Transverse colon (tissue), 4 donors: Measurements from ENCODE around the gene TNFRSF18. TPM values are rescaled to one million over a fixed set of nuclear protein-coding genes. Genes with fewer than 3 reads are reported as not detected.

Source experiments
- DNase-seq: peaks from one replicate; pipeline ENCODE4 v3.0.0-alpha.2; 2019
- H3K27ac ChIP-seq, 4 donors: fragments of 200-600 bp; sonication (generic); 2 replicates each; pipeline ENCODE4 v1.5.1; 2016 to 2018; ENCODE audit warnings: inconsistent platforms in 4 of 4
- H3K27me3 ChIP-seq: fragments of 200-600 bp; sonication (generic); 2 replicates; pipeline ENCODE4 v1.5.1; 2017; ENCODE audit warnings: inconsistent platforms
- H3K36me3 ChIP-seq, 4 donors: fragments of 200-600 bp; sonication (generic); 2 replicates each; pipeline ENCODE4 v1.5.1; 2017 to 2019; ENCODE audit warnings: inconsistent platforms in 4 of 4
- H3K4me1 ChIP-seq, 4 donors: fragments of 200-600 bp; sonication (generic); 2 replicates each; pipeline ENCODE4 v1.5.1; 2017 to 2020; ENCODE audit warnings: inconsistent platforms in 4 of 4
- H3K4me3 ChIP-seq, 4 donors: fragments of 200-600 bp; sonication (generic); 1 replicate in 1 of 4; 2 replicates in 3 of 4; pipeline versions ENCODE4 v1.5.1 to v1.6.1; 2017 to 2019; ENCODE audit warnings: inconsistent platforms in 4 of 4
- H3K9me3 ChIP-seq, 2 donors: fragments of 200-600 bp; sonication (generic); 2 replicates each; pipeline ENCODE4 v1.5.1; 2017 to 2019; ENCODE audit warnings: inconsistent platforms in 2 of 2
- EP300 ChIP-seq: sonication (generic); formaldehyde crosslinking; IDR thresholded peaks from one replicate; pipeline ENCODE4 v1.6.1; 2017; ENCODE audit warnings: antibody characterized with exemption, low read depth
- POLR2A ChIP-seq: fragments of 450-650 bp; IDR thresholded peaks from one replicate; pipeline ENCODE4 v1.6.1; 2016; ENCODE audit warnings: antibody characterized with exemption, mild to moderate bottlenecking, moderate library complexity
- POLR2AphosphoS5 ChIP-seq, 3 donors: sonication (generic); formaldehyde crosslinking; IDR thresholded peaks; one replicate each; pipeline ENCODE4 v1.6.1; 2016; ENCODE audit warnings: antibody characterized with exemption in 3 of 3
- whole genome bisulfite sequencing, 2 donors: methylation state at CpG; one replicate each; pipeline ENCODE4 v1.1.5; 2018; ENCODE audit warnings: low coverage in 1 of 2; 5-methylcytosine and 5-hydroxymethylcytosine counted together
- in situ Hi-C, 4 donors: fragments of 200-750 bp; cut with MboI; loops; one replicate each; pipeline versions ENCODE4 v1.15.0 to v1.15.1; 2017; ENCODE audit warnings: low sequenced_read_pairs in 3 of 4, low pct_ligation_motif_present in 1 of 4, low pct_unique_long_range_greater_than_20kb in 1 of 4
- intact Hi-C: fragments of 100-400 bp; cut with DNase I; formaldehyde crosslinking; loops from one replicate; pipeline ENCODE4 v1.15.1; 2023; ENCODE audit warnings: low total_unique reads
- total RNA-seq, 4 donors: library from RNA; depleted of rRNA; stranded (reverse); fragments of >200 nt; gene quantifications; one replicate each; pipeline ENCODE4 v1.1.0, GENCODE V29; 2016
- TF ChIP-seq, protein P1 (sequence below), 5 experiments: fragments of 200-600 bp in 3 of 5; fragments of 450-650 bp in 2 of 5; sonication (generic) in 3 of 5; IDR thresholded peaks; 1 replicate in 2 of 5; 2 replicates in 3 of 5; pipeline ENCODE4 v1.5.1; 2016 to 2017; ENCODE audit warnings: antibody characterized with exemption in 5 of 5, inconsistent platforms in 3 of 5, mild to moderate bottlenecking in 2 of 5, moderate library complexity in 1 of 5

Gene TNFRSF18
- total RNA-seq, 4 donors from 2014 or later: 3.3 to 7.9 TPM; not detected in 2

DNA sequence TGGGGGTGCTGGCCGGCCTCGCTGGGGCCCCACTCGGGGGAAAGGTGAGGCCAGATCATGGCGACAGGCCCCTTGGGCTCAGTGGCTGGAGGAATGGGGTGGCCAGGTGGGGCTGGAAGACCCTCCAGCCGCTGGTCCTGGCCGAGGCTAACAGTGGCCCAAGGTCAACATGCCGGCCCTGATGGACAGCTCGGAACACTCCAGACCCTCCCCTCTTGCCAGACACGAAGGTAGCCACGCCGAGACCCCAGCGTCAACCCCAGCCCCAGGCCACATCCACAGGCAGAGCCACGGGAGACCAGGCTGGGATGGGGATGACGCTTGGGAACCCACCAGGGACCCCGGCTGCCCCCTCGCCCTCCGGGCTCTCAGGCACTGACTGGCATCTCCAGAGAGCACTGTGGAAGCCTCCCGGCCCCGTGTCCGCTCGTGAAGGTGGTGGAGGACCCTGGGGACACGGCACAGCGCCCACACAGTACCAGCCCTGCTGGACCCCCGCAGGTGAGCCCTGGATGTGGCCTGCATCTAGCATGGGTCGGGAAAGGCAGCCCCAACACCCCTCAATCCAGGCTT, 41.0 kb upstream of the TNFRSF18 start:
- H3K36me3 ChIP-seq: no peaks in the 10 kb centered on the region
- TF ChIP-seq POLR2A: no peak
- TF ChIP-seq, protein P1, sequence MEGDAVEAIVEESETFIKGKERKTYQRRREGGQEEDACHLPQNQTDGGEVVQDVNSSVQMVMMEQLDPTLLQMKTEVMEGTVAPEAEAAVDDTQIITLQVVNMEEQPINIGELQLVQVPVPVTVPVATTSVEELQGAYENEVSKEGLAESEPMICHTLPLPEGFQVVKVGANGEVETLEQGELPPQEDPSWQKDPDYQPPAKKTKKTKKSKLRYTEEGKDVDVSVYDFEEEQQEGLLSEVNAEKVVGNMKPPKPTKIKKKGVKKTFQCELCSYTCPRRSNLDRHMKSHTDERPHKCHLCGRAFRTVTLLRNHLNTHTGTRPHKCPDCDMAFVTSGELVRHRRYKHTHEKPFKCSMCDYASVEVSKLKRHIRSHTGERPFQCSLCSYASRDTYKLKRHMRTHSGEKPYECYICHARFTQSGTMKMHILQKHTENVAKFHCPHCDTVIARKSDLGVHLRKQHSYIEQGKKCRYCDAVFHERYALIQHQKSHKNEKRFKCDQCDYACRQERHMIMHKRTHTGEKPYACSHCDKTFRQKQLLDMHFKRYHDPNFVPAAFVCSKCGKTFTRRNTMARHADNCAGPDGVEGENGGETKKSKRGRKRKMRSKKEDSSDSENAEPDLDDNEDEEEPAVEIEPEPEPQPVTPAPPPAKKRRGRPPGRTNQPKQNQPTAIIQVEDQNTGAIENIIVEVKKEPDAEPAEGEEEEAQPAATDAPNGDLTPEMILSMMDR (IDR thresholded peaks at IDR 0.05): no peak
- TF ChIP-seq POLR2AphosphoS5 (IDR thresholded peaks at IDR 0.05): no peak
- no peak overlapping the region for H3K27ac ChIP-seq
- in situ Hi-C loops (no loop called here), intact Hi-C loops (no loop called here)
- H3K9me3 ChIP-seq: no peaks in the 10 kb centered on the region
- peaks cover 32% of the 10 kb centered on the region for H3K27me3 ChIP-seq
- H3K4me3 ChIP-seq: no peak overlapping the region
- peaks cover 6 to 23% (median 11%) of the 10 kb centered on the region in 4 donors for H3K4me1 ChIP-seq
- 65% methylated on average over 18 of the region's 25 CpGs; no CpG with 5 or more reads in 1 of the 2 donors for WGBS, 2 donors
- DNase-seq: no peak

DNA sequence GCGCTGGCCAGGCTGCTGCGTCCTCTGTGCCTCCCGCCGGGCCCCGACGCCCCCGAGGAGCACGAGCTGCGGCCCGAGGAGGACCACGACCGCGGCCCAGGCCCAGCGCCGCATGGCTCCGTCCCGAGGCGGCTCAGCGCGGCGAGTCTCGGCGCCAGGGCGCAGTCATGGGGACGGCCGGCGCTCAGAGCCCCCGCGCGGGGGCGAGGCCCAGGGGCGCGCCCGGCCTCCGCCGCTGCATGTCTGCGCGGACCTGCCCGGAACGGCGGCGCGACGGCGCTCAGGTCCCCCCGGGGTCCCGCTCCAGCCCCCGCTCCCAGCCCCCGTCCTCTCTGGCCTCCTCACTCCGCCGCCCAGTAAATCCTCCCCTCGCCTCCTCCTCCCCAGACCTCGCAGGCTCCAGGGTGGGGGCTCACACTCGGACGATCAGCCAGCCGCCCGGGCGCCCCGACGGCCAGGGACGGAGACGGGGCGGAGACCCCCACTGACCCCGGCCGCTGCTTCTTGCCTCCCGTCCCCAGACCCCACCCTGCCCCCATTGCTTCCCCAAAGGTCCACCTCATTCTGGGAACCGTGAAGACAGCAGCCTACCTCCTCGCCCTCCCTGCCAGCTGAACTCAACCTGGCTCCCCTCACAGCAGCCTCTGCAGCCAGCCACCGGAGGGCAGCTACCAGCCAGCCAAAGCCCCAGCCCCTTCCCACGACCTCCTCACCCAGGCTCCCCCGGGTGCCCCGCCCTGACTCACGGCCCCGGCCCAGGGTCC, 40.4 kb upstream of the TNFRSF18 start, which contains the start of gene C1QTNF12:
C1QTNF12 (minus strand) TSS at position 146 of the 764 bp plus-strand sequence; CDS start at position 114, 32 bp downstream.
- Histone ChIP-seq H3K27ac (no peak within 1 kb of the TSS), H3K36me3 (no peaks in the 10 kb centered on the region), H3K4me3 (no peak within 1 kb of the TSS), H3K27me3 (peaks cover 32% of the 10 kb centered on the region), H3K4me1 (peaks cover 6 to 23% (median 11%) of the 10 kb centered on the region in 4 donors), H3K9me3 (no peaks in the 10 kb centered on the region)
- intact Hi-C loops: no loop called here
- DNase-seq: no peak
- WGBS, 2 donors: 7% methylated on average over 45 of the region's 74 CpGs; no CpG with 5 or more reads in 1 of the 2 donors
- in situ Hi-C loops: no loop called here
- TF ChIP-seq EP300 (no peak), POLR2A (no peak), POLR2AphosphoS5 (IDR thresholded peaks at IDR 0.05) (no peak)
- TF ChIP-seq, protein P1 (IDR thresholded peaks at IDR 0.05): no peak

DNA sequence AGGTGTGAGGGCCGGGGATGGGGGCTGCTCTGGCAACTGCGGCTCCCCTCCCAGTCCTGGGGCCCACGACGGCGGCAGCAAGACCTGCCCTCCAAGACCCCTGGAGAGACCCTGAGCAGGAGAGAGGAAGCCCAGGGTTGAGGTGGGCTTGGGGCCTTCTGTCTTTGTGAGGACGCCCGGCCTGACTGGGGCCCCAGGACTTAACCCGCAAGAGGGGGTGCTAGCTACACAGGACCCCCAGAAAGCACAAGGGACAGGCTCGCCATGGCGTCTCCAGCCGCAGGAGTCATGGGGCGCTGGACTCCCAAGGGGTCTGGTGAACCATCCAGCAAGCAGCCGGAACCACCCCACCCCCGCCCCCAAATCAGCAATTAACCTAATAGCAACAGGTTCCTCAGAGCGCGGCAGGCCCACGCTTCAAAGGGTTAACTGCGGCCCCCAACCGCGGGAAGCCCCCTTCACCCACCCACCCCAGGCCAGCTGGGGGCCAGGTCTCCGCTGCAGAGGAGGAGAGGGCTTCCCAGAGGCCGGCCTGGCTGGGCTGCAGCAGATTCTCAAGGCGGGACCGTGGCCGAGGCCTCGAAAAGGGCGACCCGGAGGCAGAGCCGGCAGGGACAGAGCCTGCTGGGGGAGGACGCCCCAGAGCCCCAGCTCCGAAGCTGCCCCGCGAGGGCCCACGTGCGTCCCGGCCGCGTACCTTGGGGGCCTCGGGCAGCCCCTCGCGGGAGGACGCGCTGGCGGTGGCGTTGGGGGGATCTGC, 39.6 kb upstream of the TNFRSF18 start:
- TF ChIP-seq POLR2A (no peak), POLR2AphosphoS5 (IDR thresholded peaks at IDR 0.05) (no peak), EP300 (no peak)
- TF ChIP-seq, protein P1 (IDR thresholded peaks at IDR 0.05): no peak
- in situ Hi-C loops: no loop called here
- H3K36me3 ChIP-seq: no peaks in the 10 kb centered on the region
- no peaks in the 10 kb centered on the region for H3K9me3 ChIP-seq
- 43% methylated on average over 22 of the region's 45 CpGs; no CpG with 5 or more reads in 1 of the 2 donors for WGBS, 2 donors
- peaks cover 37% of the 10 kb centered on the region for H3K27me3 ChIP-seq
- intact Hi-C loops: no loop called here
- peaks cover 6 to 23% (median 11%) of the 10 kb centered on the region in 4 donors for H3K4me1 ChIP-seq
- H3K27ac ChIP-seq: no peak overlapping the region
- no peak overlapping the region for H3K4me3 ChIP-seq
- no peak for DNase-seq
